HG02571 (cell line): ENCODE data around the gene STK31.
"Not testable (repeated sequence)": the region's sequence is repeated elsewhere in the genome, so short reads cannot be mapped to it uniquely, and the experiment has no call there.

ENCODE experiments used
- ATAC-seq: cut with Tn5 transposase; IDR thresholded peaks from one replicate; pipeline ENCODE4 v1.9.1; 2021; ENCODE audit warnings: mild to moderate bottlenecking, moderate library complexity; ENCODE audit not compliant: unreplicated experiment

STK31 gene

DNA sequence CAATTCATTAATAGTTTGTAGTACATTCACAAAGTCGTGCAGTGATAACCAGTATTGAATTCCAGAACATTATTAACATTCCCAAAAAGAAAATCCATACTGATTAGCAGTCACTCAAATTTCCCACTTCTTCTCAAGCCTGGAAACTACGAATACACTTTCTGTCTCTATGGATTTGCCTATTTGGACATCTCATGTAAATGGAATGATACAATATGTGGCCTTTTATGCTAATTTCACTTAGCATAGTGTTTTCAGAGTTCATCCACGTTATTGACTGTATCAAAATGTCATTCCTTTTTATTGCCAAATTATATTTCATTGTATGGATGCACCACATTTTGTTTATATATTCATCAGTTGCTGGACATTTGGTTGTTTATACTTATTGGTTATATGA, 78.8 kb downstream of the STK31 start:
- ATAC-seq, result no peak

DNA sequence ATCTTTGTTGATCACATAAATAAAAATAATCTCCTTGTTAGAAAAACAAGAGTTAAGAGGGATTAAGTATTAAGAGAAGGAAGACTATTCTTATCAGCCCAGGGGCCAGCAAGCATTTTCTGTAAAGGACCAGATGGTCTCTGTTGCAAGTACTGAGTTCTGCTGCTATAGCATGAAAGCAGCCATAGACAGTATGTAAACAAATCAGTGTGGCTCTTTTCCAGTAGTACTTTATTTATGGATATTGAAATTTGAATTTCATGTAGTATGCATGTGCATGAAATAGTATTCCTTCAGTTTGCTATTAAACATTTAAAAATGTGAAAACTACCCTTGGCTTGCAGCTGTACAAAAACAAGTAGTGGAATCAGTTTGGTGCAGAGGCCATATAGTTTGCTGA, 81.7 kb downstream of the STK31 start:
- ATAC-seq, result no peak

DNA sequence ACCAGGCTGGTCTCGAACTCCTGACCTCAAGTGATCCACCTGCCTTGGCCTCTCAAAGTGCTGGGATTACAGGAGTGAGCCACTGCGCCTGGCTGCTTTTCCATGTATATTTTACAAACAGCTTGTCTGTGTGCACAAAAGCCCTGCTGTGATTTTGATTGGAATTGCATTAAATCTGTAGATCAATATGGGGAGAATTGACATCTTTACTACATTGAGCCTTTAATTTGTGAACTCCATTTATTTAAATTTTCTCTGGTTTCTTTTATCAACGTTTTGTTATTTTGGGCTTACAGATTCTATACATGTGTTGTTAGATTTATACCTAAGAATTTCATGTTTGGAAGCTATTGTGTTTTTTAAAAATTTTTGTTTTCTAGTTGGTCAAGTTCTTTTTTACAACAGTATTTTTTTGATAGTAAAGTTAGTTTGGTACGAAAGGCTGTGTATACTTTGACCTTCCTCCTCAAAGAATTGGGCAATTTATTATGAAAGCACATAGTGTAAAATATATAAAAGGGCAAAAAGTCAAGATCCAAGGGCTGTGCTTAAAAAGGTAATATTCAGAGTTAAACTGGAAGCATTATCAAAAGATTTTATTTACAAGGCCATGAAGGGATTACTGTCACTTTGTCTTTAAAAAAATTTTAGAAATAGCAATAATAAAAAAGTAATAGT, 92.8 kb downstream of the STK31 start:
- ATAC-seq, result no peak

DNA sequence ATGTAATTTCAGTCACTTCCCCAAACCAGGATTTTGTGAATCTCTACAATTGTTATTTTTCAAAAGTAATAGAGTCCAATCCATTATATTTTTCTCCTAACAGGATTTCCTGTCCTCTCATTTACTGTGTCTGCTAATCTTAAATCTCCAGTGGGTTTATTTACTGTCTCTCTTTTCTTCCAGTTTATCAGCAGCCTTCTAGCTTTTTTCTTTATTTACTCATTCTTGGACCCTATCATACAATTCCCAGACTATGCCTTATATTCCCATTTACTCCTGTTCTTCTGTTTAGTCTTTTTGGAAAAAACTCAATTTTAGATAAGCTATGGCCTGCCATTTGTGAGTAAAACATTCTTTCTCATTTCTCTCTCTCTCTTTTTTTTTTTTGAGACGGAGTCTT, 94.7 kb downstream of the STK31 start:
- no peak for ATAC-seq

DNA sequence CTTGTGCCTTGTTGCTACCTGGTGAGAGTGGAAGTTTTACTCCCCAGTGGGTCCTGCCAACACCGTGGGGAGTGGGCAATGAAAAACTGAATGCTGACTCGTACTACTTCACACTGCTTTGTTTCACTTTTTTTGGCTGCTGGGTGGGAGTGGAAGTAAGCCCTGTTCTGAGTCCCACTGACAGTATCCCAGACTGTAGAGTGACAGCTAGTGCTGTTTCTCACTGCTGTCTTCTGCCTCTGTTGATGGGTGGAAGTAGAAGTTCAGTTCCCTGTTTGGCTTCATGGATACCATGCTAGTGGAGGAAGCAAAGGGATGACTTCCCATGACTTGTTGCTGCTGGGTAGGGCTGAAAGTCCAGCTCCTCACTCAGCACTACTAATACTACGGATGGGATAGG, 98.4 kb downstream of the STK31 start:
- ATAC-seq, result no peak

DNA sequence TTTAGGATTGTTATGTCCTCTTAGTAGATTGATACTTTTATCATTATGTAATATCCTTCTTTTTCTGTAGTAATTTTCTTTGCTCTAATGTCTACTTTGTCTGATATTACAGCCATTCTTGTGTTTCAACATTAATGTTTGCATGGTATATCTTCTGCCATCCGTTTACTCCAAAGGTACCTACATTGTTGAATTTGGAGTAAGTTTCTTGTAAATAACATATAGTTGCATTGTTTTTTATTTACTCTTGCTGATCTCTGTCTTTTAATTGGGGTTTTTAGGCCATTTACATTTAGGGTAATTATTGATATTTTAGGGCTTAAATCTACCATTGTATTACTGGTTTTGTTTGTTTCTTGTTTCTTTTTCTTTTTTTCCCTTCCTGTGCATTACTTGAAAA, 100.1 kb downstream of the STK31 start:
- ATAC-seq, result no peak

DNA sequence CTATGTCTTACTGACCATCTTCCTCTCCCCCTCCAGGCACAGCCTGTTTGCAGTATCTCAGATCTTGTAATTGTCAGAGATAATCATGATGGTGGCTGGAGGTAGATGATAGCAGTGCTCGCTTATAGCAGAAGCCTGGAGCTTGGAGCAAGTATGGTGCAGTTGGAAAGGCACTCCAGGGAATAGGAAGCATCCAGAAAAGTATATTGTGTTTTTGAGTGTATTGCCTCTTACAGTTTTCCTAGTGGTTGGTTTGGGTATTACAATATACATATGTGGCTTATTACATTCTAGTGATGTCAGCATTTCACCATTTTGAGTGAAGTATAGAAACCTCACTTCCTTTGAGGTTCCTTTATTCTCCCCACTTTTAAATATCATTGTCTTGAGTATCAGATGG, 101.5 kb downstream of the STK31 start:
- ATAC-seq, result no peak

DNA sequence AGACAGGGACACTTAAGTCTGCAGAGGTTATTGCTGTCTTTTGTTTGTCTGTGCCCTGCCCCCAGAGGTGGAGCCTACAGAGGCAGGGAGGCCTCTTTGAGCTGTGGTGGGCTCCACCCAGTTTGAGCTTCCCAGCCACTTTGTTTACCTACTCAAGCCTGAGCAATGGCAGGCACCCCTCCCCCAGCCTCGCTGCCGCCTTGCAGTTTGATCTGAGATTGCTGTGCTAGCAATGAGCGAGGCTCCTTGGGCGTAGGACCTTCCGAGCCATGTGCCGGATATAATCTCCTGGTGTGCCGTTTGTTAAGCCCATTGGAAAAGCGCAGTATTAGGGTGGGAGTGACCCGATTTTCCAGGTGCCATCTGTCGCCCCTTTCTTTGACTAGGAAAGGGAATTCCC, 118.1 kb downstream of the STK31 start:
- ATAC-seq, result not testable (repeated sequence)

DNA sequence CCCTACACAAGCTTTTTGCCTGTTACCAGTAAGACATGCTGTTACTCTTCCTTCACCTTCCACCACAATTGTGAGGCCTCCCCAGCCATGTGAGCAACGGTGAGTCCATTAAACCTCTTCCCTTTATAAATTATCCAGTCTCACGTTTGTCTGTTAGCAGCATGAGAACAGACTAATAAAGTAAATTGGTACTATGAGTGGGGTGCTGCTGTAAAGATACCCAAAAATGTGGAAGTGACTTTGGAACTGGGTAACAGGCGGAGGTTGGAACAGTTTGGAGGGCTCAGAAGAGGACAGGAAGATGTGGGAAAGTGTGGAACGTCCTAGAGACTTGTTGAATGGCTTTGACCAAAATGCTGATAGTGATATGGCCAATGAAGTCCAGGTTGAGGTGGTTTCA, 122.7 kb downstream of the STK31 start:
- not testable (repeated sequence) for ATAC-seq

DNA sequence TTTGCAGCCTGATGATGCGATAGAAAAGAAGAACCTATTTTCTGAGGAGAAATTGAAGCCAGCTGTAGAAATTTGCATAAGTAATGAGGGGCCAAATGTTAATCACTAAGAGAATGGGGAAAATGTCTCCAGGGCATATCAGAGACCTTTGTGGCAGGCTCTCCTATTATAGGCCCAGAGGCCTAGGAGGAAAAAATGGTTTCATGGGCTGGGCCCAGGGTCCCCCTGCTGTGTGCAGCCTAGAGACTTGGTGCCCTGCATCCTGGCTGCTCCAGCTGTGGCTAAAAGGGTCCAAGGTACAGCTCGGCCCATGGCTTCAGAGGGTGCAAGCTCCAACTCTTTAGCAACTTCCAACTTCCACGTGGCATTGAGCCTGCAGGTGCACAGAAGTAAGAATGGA, 123.4 kb downstream of the STK31 start:
- no peak for ATAC-seq

DNA sequence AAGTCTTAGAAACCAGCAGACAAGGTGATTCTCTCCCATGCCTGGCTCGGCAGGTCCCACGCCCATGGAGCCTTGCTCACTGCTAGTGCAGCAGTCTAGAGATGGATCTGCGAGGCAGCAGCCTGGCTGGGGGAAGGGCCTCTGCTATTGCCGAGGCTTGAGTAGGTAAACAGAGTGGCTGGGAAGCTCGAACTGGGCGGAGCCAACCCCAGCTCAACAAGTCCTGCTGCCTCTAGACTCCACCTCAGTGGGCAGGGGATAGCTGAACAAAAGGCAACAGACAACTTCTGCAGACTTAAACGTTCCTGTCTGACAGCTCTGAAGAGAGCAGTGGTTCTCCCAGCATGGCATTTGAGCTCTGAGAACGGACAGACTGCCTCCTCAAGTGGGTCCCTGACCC, 134.8 kb downstream of the STK31 start:
- ATAC-seq, result not testable (repeated sequence)

DNA sequence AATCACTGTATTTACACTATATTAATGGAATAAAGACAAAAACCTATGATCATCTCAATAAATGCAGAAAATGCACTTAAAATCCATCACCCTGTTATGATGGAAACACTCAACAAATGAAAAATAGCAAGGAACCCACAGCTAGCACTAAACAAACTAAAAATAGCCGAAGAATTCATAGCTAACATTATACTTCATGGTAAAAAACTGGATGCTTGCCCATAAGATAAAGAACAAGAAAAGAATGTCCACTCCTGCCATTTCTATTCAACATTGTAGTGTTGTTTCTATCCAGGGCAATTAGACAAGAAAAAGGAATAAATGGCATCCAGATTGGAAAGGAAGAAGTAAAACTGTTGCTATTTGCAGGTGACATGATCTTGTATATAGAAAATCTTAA, 142.1 kb downstream of the STK31 start:
- no peak for ATAC-seq

DNA sequence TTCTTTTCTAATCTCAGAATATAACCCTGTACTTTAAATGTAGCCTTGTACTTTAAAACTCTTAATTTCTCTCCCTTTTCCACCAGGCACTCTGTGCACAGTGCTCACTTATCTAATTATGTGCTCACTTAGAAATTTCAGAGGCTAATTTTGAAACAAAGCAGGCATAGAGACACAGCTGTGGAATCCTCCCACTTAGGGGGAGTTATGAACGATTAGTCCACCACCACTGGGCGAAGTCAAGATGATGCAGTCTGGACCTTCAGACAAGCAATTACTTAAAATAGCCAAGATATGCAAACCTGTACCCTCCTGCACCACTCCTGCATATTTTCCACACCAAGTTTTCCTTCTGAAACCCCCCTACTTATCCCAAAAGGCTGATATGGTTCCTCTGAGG, 143.0 kb downstream of the STK31 start:
- ATAC-seq, result no peak

DNA sequence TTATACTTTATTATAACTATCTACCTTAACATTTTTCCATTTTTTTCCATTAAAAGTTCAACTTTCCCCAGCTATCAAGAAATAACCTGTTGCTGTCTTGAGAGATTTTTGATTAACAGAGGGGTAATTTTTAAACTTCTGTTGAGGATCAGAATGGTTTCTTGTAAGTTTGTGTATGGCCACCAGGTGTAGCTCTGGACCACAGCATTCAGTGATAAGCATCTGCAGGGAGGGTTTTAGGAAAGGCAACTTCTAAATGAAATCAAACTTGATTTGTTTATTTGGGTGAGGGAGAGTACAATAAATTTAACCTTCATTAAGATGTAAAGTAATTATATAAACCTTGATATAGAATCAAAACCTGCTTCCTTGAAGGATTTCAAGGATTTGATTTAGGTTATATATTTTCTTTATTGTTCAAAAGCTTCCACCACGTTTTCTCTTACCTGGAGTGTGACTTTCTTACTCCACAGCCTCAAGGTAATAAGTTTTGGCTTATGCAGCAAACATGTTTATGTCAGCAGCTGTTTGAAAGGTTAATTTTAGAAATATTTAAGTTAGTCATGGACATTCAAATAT, 153.3 kb downstream of the STK31 start:
- no peak for ATAC-seq

DNA sequence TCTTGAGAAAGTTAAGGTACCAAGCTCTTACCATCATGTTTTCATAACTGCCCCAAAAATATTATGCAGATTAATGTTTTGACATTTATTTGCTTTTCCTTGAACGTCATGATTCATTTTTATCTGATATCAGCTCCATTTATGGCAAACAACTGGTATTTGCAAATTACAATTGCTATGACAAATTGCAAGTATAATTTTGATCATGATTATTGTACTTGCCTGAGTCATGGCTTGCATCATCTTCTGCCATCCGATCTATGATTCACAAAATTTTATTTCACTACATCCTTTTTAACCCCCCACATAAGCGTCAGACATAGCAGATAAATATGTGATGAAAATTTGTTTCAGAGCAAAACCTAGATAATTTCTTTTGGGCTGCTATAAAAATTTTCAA, 155.0 kb downstream of the STK31 start:
- ATAC-seq, result no peak

DNA sequence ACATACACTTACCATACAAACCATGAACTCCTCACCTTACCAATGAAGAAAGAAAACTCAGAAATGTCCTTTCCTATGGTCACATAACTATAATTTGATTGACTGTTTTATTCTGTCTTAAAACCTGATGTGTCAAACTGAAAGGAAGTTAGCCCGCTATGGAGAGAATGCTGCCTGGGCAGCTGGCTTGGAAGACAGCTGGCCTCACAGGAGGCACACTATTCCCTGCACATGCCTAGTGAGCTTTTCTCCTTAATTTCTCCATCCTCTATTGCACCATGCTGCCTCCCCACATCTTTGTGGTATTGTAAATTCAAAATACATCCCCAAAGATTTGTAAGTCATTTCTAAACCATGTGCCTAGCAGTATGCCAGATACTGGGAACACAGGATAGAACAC, 163.3 kb downstream of the STK31 start:
- ATAC-seq, result no peak

DNA sequence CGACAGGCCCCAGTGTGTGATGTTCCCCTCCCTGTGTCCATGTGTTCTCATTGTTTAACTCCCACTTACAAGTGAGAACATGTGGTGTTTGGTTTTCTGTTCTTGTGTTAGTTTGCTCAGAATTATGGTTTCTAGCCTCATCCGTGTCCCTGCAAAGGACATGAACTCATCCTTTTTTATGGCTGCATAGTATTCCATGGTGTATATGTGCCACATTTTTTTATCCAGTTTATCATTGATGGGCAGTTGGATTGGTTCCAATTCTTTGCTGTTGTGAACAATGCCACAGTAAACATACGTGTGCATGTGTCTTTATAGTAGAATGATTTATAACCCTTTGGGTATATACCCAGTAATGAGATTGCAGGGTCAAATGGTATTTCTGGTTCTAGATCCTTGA, 166.5 kb downstream of the STK31 start:
- ATAC-seq, result not testable (repeated sequence)
